H1 (cell line): ENCODE results near the gene EIF1B. TPM values are rescaled to one million over a fixed set of nuclear protein-coding genes. Genes with fewer than 3 reads are reported as not detected.

Experiments
- CBX5 ChIP-seq: fragments of 300-800, 300-1000 bp; sonication (generic); IDR thresholded peaks from 2 replicates; pipeline ENCODE4 v1.7.1; 2016; ENCODE audit warnings: antibody characterized with exemption, low read length, low read depth
- CREB1 ChIP-seq: IDR thresholded peaks from 2 replicates; pipeline ENCODE4 v1.6.1; 2012; ENCODE audit warnings: inconsistent platforms
- KDM5A ChIP-seq: fragments of 200-600 bp; IDR thresholded peaks from 2 replicates; pipeline ENCODE4 v1.7.1; 2012; ENCODE audit warnings: mild to moderate bottlenecking, low read length, inconsistent platforms, mixed read lengths
- SP2 ChIP-seq: IDR thresholded peaks from 2 replicates; pipeline ENCODE4 v1.6.1; 2012; ENCODE audit warnings: mild to moderate bottlenecking, low read length, inconsistent platforms
- SRF ChIP-seq: IDR thresholded peaks from 2 replicates; pipeline ENCODE4 v1.6.1; 2011; ENCODE audit warnings: mild to moderate bottlenecking, low read depth, low read length, moderate library complexity
- SUZ12 ChIP-seq: fragments of 200-600 bp; sonication (generic); IDR thresholded peaks from 2 replicates; pipeline ENCODE4 v1.6.1; 2012; ENCODE audit warnings: mild to moderate bottlenecking, inconsistent platforms, low read length, moderate library complexity, mixed read lengths
- polyA plus RNA-seq, 7 experiments: library from polyadenylated mRNA; depleted of rRNA in 3 of 7; stranded (reverse) in 5 of 7; unstranded in 2 of 7; fragments of >200 nt in 5 of 7; fragments of 200-250 nt in 2 of 7; gene quantifications; 1 replicate in 5 of 7; 2 replicates in 1 of 7; 4 replicates in 1 of 7; pipeline versions ENCODE4 v1.2.1 to v1.2.3, GENCODE V29; 2011 to 2013; ENCODE audit warnings: missing spikeins in 2 of 7, mixed read lengths in 2 of 7
- total RNA-seq: library from RNA; stranded (reverse); fragmentation: NEBNext Ultra II Directional; extraction: Animal tissue kit (Norgen Biotek cat#: 25700); gene quantifications from 2 replicates; pipeline ENCODE4 v1.2.1, GENCODE V29; 2021

The EIF1B gene
- total and polyA plus RNA-seq, 2 of the 8 experiments (the other 6 are each of a cell fraction or from before 2014, with no cell fraction given) = 42.4 to 115 TPM

DNA sequence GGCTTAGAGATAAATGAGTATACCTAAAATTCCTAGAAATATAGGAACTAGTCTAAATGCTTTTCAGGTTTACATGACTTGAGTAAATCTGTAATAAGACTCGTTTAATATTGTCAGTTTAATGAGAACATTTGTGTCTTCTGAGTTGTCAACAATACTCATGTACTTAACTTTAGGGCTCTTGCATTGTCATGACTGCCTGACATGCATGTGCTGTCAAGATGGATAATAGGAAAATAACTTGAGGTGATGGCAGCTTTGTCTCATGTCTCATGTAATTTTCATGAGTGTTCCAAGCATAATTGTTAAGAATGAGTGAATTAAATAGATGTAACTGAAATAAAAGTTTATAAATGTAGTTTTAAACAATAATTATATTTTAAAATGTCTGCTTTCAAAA, 45.1 kb upstream of the EIF1B start (continued):
- TF ChIP-seq CREB1 (no peak), SRF (no peak), KDM5A (no peak), SUZ12 (no peak), CBX5 (no peak), SP2 (no peak)
